Colonic mucosa (tissue), 4 donors: ENCODE measurements around the gene FMNL1. TPM values are rescaled to one million over a fixed set of nuclear protein-coding genes. Genes with fewer than 3 reads are reported as not detected.

Experiments
- DNase-seq: peaks from one replicate; pipeline ENCODE4 v3.0.0-alpha.2; 2020
- H3K27ac ChIP-seq: fragments of 200-600 bp; one replicate; pipeline ENCODE4 v1.8.0; 2021
- H3K27me3 ChIP-seq: fragments of 200-600 bp; one replicate; pipeline ENCODE4 v1.8.0; 2021
- H3K36me3 ChIP-seq: fragments of 200-600 bp; one replicate; pipeline ENCODE4 v1.8.0; 2021
- H3K4me1 ChIP-seq: fragments of 200-600 bp; one replicate; pipeline ENCODE4 v1.8.0; 2021; ENCODE audit warnings: mild to moderate bottlenecking
- H3K4me3 ChIP-seq: fragments of 200-600 bp; one replicate; pipeline ENCODE4 v1.8.0; 2021
- H3K9ac ChIP-seq, 2 donors: one replicate each; pipeline ENCODE4 v1.7.0; 2013; ENCODE audit warnings: control low read depth in 2 of 2, low read depth in 2 of 2, low read length in 2 of 2
- H3K9me3 ChIP-seq: fragments of 200-600 bp; one replicate; pipeline ENCODE4 v1.8.0; 2021
- CTCF ChIP-seq: fragments of 200-600 bp; IDR thresholded peaks from one replicate; pipeline ENCODE4 v1.8.0; 2022; ENCODE audit warnings: antibody characterized with exemption, mild to moderate bottlenecking
- intact Hi-C: fragments of 100-400 bp; cut with DNase I; formaldehyde crosslinking; loops from one replicate; pipeline ENCODE4 v1.14.1; 2022
- total RNA-seq, 2 donors: library from RNA; stranded (reverse); fragmentation: NEBNext Ultra II Directional in 1 of 2; extraction: Animal tissue kit (Norgen Biotek cat#: 25700) in 1 of 2; gene quantifications; one replicate each; pipeline ENCODE4 v1.2.1, GENCODE V29; 2021
- donor health status: healthy.
- donor health status: DM: no; HTN: no; CAD: no.
- donor health status: DM: no; HTN: no; CAD: no.

FMNL1 gene
- total RNA-seq, 2 donors from 2014 or later, result 6.8 to 8.4 TPM

- no peak overlapping the region for H3K27ac ChIP-seq
- DNase-seq, result no peak
- H3K27me3 ChIP-seq, result peaks cover 10% of the 10 kb centered on the region
- no peak overlapping the region for H3K9ac ChIP-seq
- no peak for TF ChIP-seq CTCF
- H3K4me1 ChIP-seq, result peaks cover 8% of the 10 kb centered on the region
- no peaks in the 10 kb centered on the region for H3K9me3 ChIP-seq
- no peaks in the 10 kb centered on the region for H3K36me3 ChIP-seq
- H3K4me3 ChIP-seq, result no peak overlapping the region
- intact Hi-C loops, result no loop called here
Observed at GRCh38 chr17:45244725-45245656, 23.3 kb downstream of the FMNL1 start.

- Histone ChIP-seq H3K27ac (no peak overlapping the region), H3K4me3 (no peak overlapping the region), H3K36me3 (no peaks in the 10 kb centered on the region), H3K9me3 (no peaks in the 10 kb centered on the region), H3K27me3 (peaks cover 2% of the 10 kb centered on the region), H3K9ac (peak overlapping the region; percentile 76 to 87), H3K4me1 (peaks cover 8% of the 10 kb centered on the region)
- intact Hi-C loops, result no loop called here
- TF ChIP-seq CTCF, result no peak
- no peak for DNase-seq
Observed at GRCh38 chr17:45246338-45246737, 24.7 kb downstream of the FMNL1 start.

- no peak for DNase-seq
- H3K9me3 ChIP-seq, result no peaks in the 10 kb centered on the region
- H3K27ac ChIP-seq, result peak overlapping the region; percentile 93
- peaks cover 8% of the 10 kb centered on the region for H3K4me1 ChIP-seq
- H3K27me3 ChIP-seq, result no peaks in the 10 kb centered on the region
- peak; percentile 25 for TF ChIP-seq CTCF
- H3K4me3 ChIP-seq, result peak overlapping the region; percentile 59
- H3K9ac ChIP-seq, result peak overlapping the region; percentile 76 to 87
- intact Hi-C loops, result no loop called here
- no peaks in the 10 kb centered on the region for H3K36me3 ChIP-seq
Observed at GRCh38 chr17:45246861-45247428, 25.3 kb downstream of the FMNL1 start.

GRCh38 chr17:45247429-45248131 is 25.9 kb downstream of the FMNL1 start:
- Histone ChIP-seq H3K4me1 (peaks cover 11% of the 10 kb centered on the region), H3K27ac (peak overlapping the region; percentile 93), H3K9ac (peak overlapping the region; percentile 76 to 87), H3K36me3 (no peaks in the 10 kb centered on the region), H3K9me3 (no peaks in the 10 kb centered on the region), H3K27me3 (no peaks in the 10 kb centered on the region), H3K4me3 (peak overlapping the region; percentile 59)
- intact Hi-C loops, result no loop called here
- no peak for TF ChIP-seq CTCF
- DNase-seq, result peak; percentile 99

GRCh38 chr17:45248132-45248957 is 26.7 kb downstream of the FMNL1 start:
- Histone ChIP-seq H3K9me3 (no peaks in the 10 kb centered on the region), H3K27ac (peak overlapping the region; percentile 93), H3K9ac (peak overlapping the region; percentile 76 to 87), H3K4me3 (peak overlapping the region; percentile 59), H3K27me3 (no peaks in the 10 kb centered on the region), H3K36me3 (no peaks in the 10 kb centered on the region), H3K4me1 (peaks cover 12% of the 10 kb centered on the region)
- DNase-seq, result peak; percentile 75
- intact Hi-C loops, result no loop called here
- TF ChIP-seq CTCF, result no peak
